ENCODE results near the gene IQCE.

DNA sequence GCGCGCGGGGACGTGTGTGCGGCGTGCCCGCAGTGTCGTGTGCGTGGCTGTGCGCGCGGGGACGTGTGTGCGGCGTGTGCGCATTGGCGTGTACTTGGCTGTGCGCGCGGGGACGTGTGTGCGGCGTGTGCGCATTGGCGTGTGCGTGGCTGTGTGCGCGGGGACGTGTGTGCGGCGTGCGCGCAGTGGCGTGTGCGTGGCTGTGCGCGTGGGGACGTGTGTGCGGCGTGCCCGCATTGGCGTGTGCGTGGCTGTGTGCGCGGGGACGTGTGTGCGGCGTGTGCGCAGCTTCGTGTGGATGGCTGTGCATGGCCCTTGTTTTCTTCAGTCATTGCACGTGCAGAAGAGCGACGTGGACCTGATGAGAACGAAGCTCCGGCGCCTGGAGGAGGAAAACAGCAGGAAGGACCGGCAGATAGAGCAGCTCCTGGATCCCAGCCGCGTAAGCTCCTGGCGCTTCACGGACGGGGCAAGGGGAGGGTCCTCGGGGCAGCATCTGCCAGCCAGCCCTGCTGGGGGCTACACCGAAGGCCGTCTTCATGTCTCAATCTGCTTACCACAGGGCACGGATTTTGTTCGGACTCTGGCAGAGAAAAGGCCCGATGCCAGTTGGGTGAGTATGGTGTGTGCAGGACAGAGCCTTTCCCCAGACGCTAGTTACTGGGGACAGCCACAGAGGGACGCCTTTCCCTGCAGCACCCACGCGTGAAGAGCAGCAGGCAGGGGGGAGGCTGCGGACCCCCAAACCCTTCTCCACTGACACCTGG lies 19.3 kb downstream of the IQCE start:
- TF ChIP-seq, protein P1, sequence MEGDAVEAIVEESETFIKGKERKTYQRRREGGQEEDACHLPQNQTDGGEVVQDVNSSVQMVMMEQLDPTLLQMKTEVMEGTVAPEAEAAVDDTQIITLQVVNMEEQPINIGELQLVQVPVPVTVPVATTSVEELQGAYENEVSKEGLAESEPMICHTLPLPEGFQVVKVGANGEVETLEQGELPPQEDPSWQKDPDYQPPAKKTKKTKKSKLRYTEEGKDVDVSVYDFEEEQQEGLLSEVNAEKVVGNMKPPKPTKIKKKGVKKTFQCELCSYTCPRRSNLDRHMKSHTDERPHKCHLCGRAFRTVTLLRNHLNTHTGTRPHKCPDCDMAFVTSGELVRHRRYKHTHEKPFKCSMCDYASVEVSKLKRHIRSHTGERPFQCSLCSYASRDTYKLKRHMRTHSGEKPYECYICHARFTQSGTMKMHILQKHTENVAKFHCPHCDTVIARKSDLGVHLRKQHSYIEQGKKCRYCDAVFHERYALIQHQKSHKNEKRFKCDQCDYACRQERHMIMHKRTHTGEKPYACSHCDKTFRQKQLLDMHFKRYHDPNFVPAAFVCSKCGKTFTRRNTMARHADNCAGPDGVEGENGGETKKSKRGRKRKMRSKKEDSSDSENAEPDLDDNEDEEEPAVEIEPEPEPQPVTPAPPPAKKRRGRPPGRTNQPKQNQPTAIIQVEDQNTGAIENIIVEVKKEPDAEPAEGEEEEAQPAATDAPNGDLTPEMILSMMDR (IDR thresholded peaks at IDR 0.05) = no peak
- TF ChIP-seq EP300 (IDR thresholded peaks at IDR 0.05) = no peak

Data from gastroesophageal sphincter (tissue), 3 donors.